Astrocyte (in vitro differentiated cells and primary cell): Measurements from ENCODE around the gene RNH1. TPM values are rescaled to one million over a fixed set of nuclear protein-coding genes. Genes with fewer than 3 reads are reported as not detected.

ENCODE experiments used
- DNase-seq: peaks from one replicate; pipeline ENCODE4 v3.0.0-alpha.2; 2010; ENCODE audit warnings: low read depth
- FAIRE-seq: peaks from 2 replicates; lab custom pipeline; 2011; peaks lifted over from hg19 to GRCh38; lab: Jason Lieb, UNC
- H2AFZ ChIP-seq: 2 replicates; pipeline ENCODE4 v1.6.0; 2012; ENCODE audit warnings: low read depth, low read length, inconsistent platforms
- H3K27ac ChIP-seq: 2 replicates; pipeline ENCODE4 v1.5.1; 2011; ENCODE audit warnings: low read depth, low read length, inconsistent platforms
- H3K27me3 ChIP-seq: 2 replicates; pipeline ENCODE4 v1.6.0; 2011; ENCODE audit warnings: low read length, inconsistent platforms; ENCODE audit not compliant: insufficient read depth
- H3K36me3 ChIP-seq: 2 replicates; pipeline ENCODE4 v1.5.1; 2011; ENCODE audit warnings: low read length, inconsistent platforms; ENCODE audit not compliant: insufficient read depth
- H3K4me1 ChIP-seq: 2 replicates; pipeline ENCODE4 v1.5.1; 2011; ENCODE audit warnings: low read length, inconsistent platforms; ENCODE audit not compliant: insufficient read depth
- H3K4me2 ChIP-seq: 2 replicates; pipeline ENCODE4 v1.6.0; 2012; ENCODE audit warnings: low read length, inconsistent platforms
- H3K4me3 ChIP-seq: 2 replicates; pipeline ENCODE4 v1.5.1; 2011; ENCODE audit warnings: low read depth, mild to moderate bottlenecking, low read length, inconsistent platforms; ENCODE audit not compliant: insufficient read depth
- H3K79me2 ChIP-seq: 2 replicates; pipeline ENCODE4 v1.6.0; 2012; ENCODE audit warnings: mild to moderate bottlenecking, low read length, inconsistent platforms; ENCODE audit not compliant: insufficient read depth
- H3K9ac ChIP-seq: 2 replicates; pipeline ENCODE4 v1.6.0; 2012; ENCODE audit warnings: mild to moderate bottlenecking, low read length, inconsistent platforms
- H3K9me3 ChIP-seq: 2 replicates; pipeline ENCODE4 v1.5.1; 2012; ENCODE audit warnings: low read depth, mild to moderate bottlenecking, low read length, inconsistent platforms; ENCODE audit not compliant: insufficient read depth
- H4K20me1 ChIP-seq: 2 replicates; pipeline ENCODE4 v1.6.0; 2012; ENCODE audit warnings: low read length, inconsistent platforms; ENCODE audit not compliant: insufficient read depth
- H3K27ac Mint-ChIP-seq: one replicate; pipeline ENCODE4 v1.8.0; 2021; ENCODE audit warnings: mild to moderate bottlenecking, mixed read lengths; ENCODE audit not compliant: unreplicated experiment
- H3K27me3 Mint-ChIP-seq: one replicate; pipeline ENCODE4 v1.8.0; 2021; ENCODE audit warnings: low read depth, mixed read lengths; ENCODE audit not compliant: unreplicated experiment
- H3K36me3 Mint-ChIP-seq: one replicate; pipeline ENCODE4 v1.8.0; 2021; ENCODE audit warnings: low read depth, mixed read lengths; ENCODE audit not compliant: unreplicated experiment
- H3K4me1 Mint-ChIP-seq: one replicate; pipeline ENCODE4 v1.8.0; 2021; ENCODE audit warnings: low read depth, mixed read lengths; ENCODE audit not compliant: unreplicated experiment
- H3K4me3 Mint-ChIP-seq: one replicate; pipeline ENCODE4 v1.8.0; 2021; ENCODE audit warnings: mild to moderate bottlenecking, moderate library complexity, mixed read lengths; ENCODE audit not compliant: unreplicated experiment
- H3K9me3 Mint-ChIP-seq: one replicate; pipeline ENCODE4 v1.8.0; 2021; ENCODE audit warnings: mild to moderate bottlenecking, mixed read lengths; ENCODE audit not compliant: unreplicated experiment
- CTCF ChIP-seq: IDR thresholded peaks from 2 replicates; pipeline ENCODE4 v1.5.1; 2011; ENCODE audit warnings: low read depth, mild to moderate bottlenecking, inconsistent platforms, low read length, moderate library complexity; ENCODE audit not compliant: insufficient read depth
- EZH2 ChIP-seq: IDR thresholded peaks from 2 replicates; pipeline ENCODE4 v1.6.1; 2012; ENCODE audit warnings: mild to moderate bottlenecking, low read length, inconsistent platforms; ENCODE audit not compliant: insufficient read depth
- total RNA-seq: library from RNA; stranded (reverse); gene quantifications from 2 replicates; pipeline ENCODE4 v1.2.1, GENCODE V29; 2021

Gene RNH1
- total RNA-seq, 1 donor from 2014 or later: 117 TPM

- Histone ChIP-seq H3K9me3 (no peaks in the 10 kb centered on the region), H3K27ac (no peak overlapping the region), H3K4me2 (no peak overlapping the region), H3K79me2 (peaks cover 22% of the 10 kb centered on the region), H3K27me3 (no peaks in the 10 kb centered on the region), H3K4me1 (no peaks in the 10 kb centered on the region), H2AFZ (no peak overlapping the region), H3K4me3 (no peak overlapping the region), H4K20me1 (peaks cover 10% of the 10 kb centered on the region), H3K9ac (no peak overlapping the region), H3K36me3 (no peaks in the 10 kb centered on the region)
- H3K36me3 Mint-ChIP-seq: peaks cover 10% of the 10 kb centered on the region
- no peak for FAIRE-seq
- H3K4me1 Mint-ChIP-seq: no peaks in the 10 kb centered on the region
- no peaks in the 10 kb centered on the region for H3K27me3 Mint-ChIP-seq
- no peaks in the 10 kb centered on the region for H3K9me3 Mint-ChIP-seq
- no peak for DNase-seq
- no peak overlapping the region for H3K4me3 Mint-ChIP-seq
- no peak overlapping the region for H3K27ac Mint-ChIP-seq
- TF ChIP-seq EZH2 (no peak), CTCF (no peak)
Observed at GRCh38 chr11:484616-485015, 22.4 kb downstream of the RNH1 start.

GRCh38 chr11:479311-479710, 27.7 kb downstream of the RNH1 start:
- TF ChIP-seq CTCF (no peak), EZH2 (no peak)
- peaks cover 25% of the 10 kb centered on the region for H4K20me1 ChIP-seq
- H3K9ac ChIP-seq: no peak overlapping the region
- H3K4me1 Mint-ChIP-seq: no peaks in the 10 kb centered on the region
- H3K27me3 ChIP-seq: no peaks in the 10 kb centered on the region
- no peaks in the 10 kb centered on the region for H3K9me3 ChIP-seq
- no peaks in the 10 kb centered on the region for H3K27me3 Mint-ChIP-seq
- no peak overlapping the region for H3K4me2 ChIP-seq
- H3K36me3 Mint-ChIP-seq: peaks cover 15% of the 10 kb centered on the region
- H3K9me3 Mint-ChIP-seq: no peaks in the 10 kb centered on the region
- no peak overlapping the region for H3K4me3 Mint-ChIP-seq
- DNase-seq (no peak), FAIRE-seq (no peak)
- no peaks in the 10 kb centered on the region for H3K4me1 ChIP-seq
- no peaks in the 10 kb centered on the region for H3K36me3 ChIP-seq
- no peak overlapping the region for H2AFZ ChIP-seq
- no peak overlapping the region for H3K27ac Mint-ChIP-seq
- peaks cover 34% of the 10 kb centered on the region for H3K79me2 ChIP-seq
- H3K27ac ChIP-seq: no peak overlapping the region
- no peak overlapping the region for H3K4me3 ChIP-seq

GRCh38 chr11:477052-477715, 29.9 kb downstream of the RNH1 start:
- Histone ChIP-seq H3K4me1 (no peaks in the 10 kb centered on the region), H3K27ac (no peak overlapping the region), H3K4me2 (no peak overlapping the region), H3K4me3 (no peak overlapping the region), H3K9me3 (no peaks in the 10 kb centered on the region), H3K9ac (no peak overlapping the region), H4K20me1 (peaks cover 22% of the 10 kb centered on the region), H3K79me2 (peaks cover 43% of the 10 kb centered on the region), H3K27me3 (no peaks in the 10 kb centered on the region), H2AFZ (no peak overlapping the region), H3K36me3 (no peaks in the 10 kb centered on the region)
- no peak for TF ChIP-seq EZH2
- TF ChIP-seq CTCF: no peak
- peaks cover 7% of the 10 kb centered on the region for H3K36me3 Mint-ChIP-seq
- FAIRE-seq: no peak
- H3K9me3 Mint-ChIP-seq: no peaks in the 10 kb centered on the region
- DNase-seq: no peak
- no peak overlapping the region for H3K27ac Mint-ChIP-seq
- H3K4me3 Mint-ChIP-seq: no peak overlapping the region
- no peaks in the 10 kb centered on the region for H3K4me1 Mint-ChIP-seq
- no peaks in the 10 kb centered on the region for H3K27me3 Mint-ChIP-seq
